ENCODE data around the gene CD4.
A peak's percentile ranks its signal among the peaks of the same experiment; 100 is the strongest.

CD4 gene

GRCh38 chr12:6758506-6759095, 30.7 kb upstream of the CD4 start:
- H3K4me3 ChIP-seq (ENCODE audit: low read depth, low read length) = no peak overlapping the region
- TF ChIP-seq CTCF (IDR thresholded peaks at IDR 0.05; ENCODE audit: borderline replicate concordance, insufficient read depth, low read depth, low read length) = no peak

GRCh38 chr12:6759741-6760140, 29.6 kb upstream of the CD4 start:
- no peak for TF ChIP-seq CTCF (IDR thresholded peaks at IDR 0.05; ENCODE audit: borderline replicate concordance, insufficient read depth, low read depth, low read length)
- H3K4me3 ChIP-seq (ENCODE audit: low read depth, low read length) = no peak overlapping the region

- H3K4me3 ChIP-seq (ENCODE audit: low read depth, low read length) = no peak overlapping the region
- TF ChIP-seq CTCF (IDR thresholded peaks at IDR 0.05; ENCODE audit: borderline replicate concordance, insufficient read depth, low read depth, low read length) = no peak
These were observed 25.9 kb upstream of the CD4 start for GRCh38 chr12:6763380-6763779.

- H3K4me3 ChIP-seq (ENCODE audit: low read depth, low read length) = peak overlapping the region; percentile 18
- TF ChIP-seq CTCF (IDR thresholded peaks at IDR 0.05; ENCODE audit: borderline replicate concordance, insufficient read depth, low read depth, low read length) = no peak
These were observed 25.1 kb upstream of the CD4 start for GRCh38 chr12:6764011-6764828.

GRCh38 chr12:6765048-6765633, 24.2 kb upstream of the CD4 start:
- no peak for TF ChIP-seq CTCF (IDR thresholded peaks at IDR 0.05; ENCODE audit: borderline replicate concordance, insufficient read depth, low read depth, low read length)
- H3K4me3 ChIP-seq (ENCODE audit: low read depth, low read length) = peak overlapping the region; percentile 76

GRCh38 chr12:6765634-6766581, 23.4 kb upstream of the CD4 start, which contains the start of gene PTMS:
Gene PTMS (plus strand): TSS chr12:6766363. CDS start chr12:6766706, 343 bp downstream.
- no peak for TF ChIP-seq CTCF (IDR thresholded peaks at IDR 0.05; ENCODE audit: borderline replicate concordance, insufficient read depth, low read depth, low read length)

More at GRCh38 chr12:6765634-6766581, 23.4 kb upstream of the CD4 start, which contains the start of gene PTMS:
- peak within 1 kb of the TSS; percentile 76 for H3K4me3 ChIP-seq (ENCODE audit: low read depth, low read length)
